ENCODE data around the gene KCNN3. TPM values are rescaled to one million over a fixed set of nuclear protein-coding genes. Genes with fewer than 3 reads are reported as not detected.
"Not testable (repeated sequence)": the region's sequence is repeated elsewhere in the genome, so short reads cannot be mapped to it uniquely, and the experiment has no call there.

Gene KCNN3
- total RNA-seq, 4 donors from 2014 or later: 3.6 to 17.0 (median 12.4) TPM

DNA sequence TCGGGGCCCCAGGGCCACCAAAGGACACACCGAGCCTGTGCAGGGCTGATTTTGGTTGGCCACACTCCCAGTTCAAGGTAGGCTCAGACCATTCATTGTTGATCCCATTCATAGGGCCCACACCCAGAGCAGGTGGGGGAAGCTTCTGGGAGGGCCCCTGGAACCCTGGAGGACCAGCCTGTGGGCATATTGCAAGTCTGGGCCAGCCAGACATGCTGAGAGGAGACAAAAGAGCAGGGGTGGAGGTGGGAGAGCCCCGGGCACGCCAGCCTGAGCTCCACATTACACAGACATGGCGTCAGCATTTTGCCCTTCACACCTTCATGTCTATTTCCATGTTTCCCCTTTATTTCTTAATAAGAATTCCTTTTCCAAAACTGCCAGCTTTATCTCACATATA, 40.8 kb upstream of the KCNN3 start:
- Histone ChIP-seq H3K4me3 (no peak overlapping the region), H3K27ac (replicated peaks in 1 of 4) (no peak overlapping the region), H3K36me3 (peaks cover 0 to 4% (median 1%) of the 10 kb centered on the region in 4 donors), H3K4me1 (no peaks in the 10 kb centered on the region), H3K9me3 (no peaks in the 10 kb centered on the region), H3K27me3 (no peaks in the 10 kb centered on the region)
- intact Hi-C loops (cut with DNase I): no loop called here
- WGBS: 89% methylated on average over 5 of the region's 5 CpGs
- TF ChIP-seq POLR2A (IDR thresholded peaks at IDR 0.05; ENCODE audit: low read depth): no peak
- no peak for TF ChIP-seq CTCF (IDR thresholded peaks at IDR 0.05)
- no peak for TF ChIP-seq EP300 (IDR thresholded peaks at IDR 0.05)
- no peak for TF ChIP-seq POLR2AphosphoS5 (IDR thresholded peaks at IDR 0.05)
- no peak for DNase-seq (ENCODE audit: extremely low spot score)

DNA sequence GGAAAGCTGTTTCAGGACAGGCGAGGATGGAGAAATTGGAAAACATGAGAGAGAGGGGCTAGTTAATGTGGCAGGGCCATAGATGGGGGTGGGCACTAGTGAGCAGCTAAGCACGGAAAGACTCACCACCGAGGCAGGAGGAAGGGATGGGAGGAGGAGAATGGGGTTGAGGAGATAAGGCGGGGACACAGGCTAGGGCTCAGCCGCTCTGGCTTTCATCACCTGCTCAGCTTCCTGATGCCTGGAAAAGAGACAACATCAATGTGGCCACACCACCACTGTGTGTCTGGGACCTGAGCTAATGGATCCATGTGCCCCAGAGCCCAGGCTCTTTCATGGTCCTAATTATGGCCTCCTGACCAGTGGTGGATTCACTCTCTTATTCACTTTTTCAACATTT, 38.9 kb upstream of the KCNN3 start:
- DNase-seq (ENCODE audit: extremely low spot score): no peak
- H3K27me3 ChIP-seq: no peaks in the 10 kb centered on the region
- 90% methylated on average over 5 of the region's 5 CpGs for WGBS
- TF ChIP-seq POLR2AphosphoS5 (IDR thresholded peaks at IDR 0.05): no peak
- no peak for TF ChIP-seq CTCF (IDR thresholded peaks at IDR 0.05)
- TF ChIP-seq POLR2A (IDR thresholded peaks at IDR 0.05; ENCODE audit: low read depth): no peak
- TF ChIP-seq EP300 (IDR thresholded peaks at IDR 0.05): no peak
- H3K27ac ChIP-seq (replicated peaks in 1 of 4): no peak overlapping the region
- no peak overlapping the region for H3K4me3 ChIP-seq
- no peaks in the 10 kb centered on the region for H3K9me3 ChIP-seq
- intact Hi-C loops (cut with DNase I): no loop called here
- H3K4me1 ChIP-seq: no peaks in the 10 kb centered on the region
- H3K36me3 ChIP-seq: peaks cover 0 to 2% (median under 1%) of the 10 kb centered on the region in 4 donors

- 73% methylated on average over 3 of the region's 3 CpGs for WGBS
- not testable (repeated sequence) for DNase-seq (ENCODE audit: extremely low spot score)
Observed at GRCh38 chr1:154908129-154908528, 38.0 kb upstream of the KCNN3 start.

GRCh38 chr1:154906621-154907081, 36.6 kb upstream of the KCNN3 start:
- DNase-seq (ENCODE audit: extremely low spot score): no peak
- WGBS: 81% methylated on average over 7 of the region's 7 CpGs
- H3K9me3 ChIP-seq: no peaks in the 10 kb centered on the region
- no peak overlapping the region for H3K4me3 ChIP-seq
- TF ChIP-seq EP300 (IDR thresholded peaks at IDR 0.05): no peak
- TF ChIP-seq CTCF (IDR thresholded peaks at IDR 0.05): peak in 2 of 3 experiments; percentile 22 to 48
- H3K4me1 ChIP-seq: no peaks in the 10 kb centered on the region
- H3K27ac ChIP-seq (replicated peaks in 1 of 4): no peak overlapping the region
- intact Hi-C loops (cut with DNase I): no loop called here
- no peaks in the 10 kb centered on the region for H3K36me3 ChIP-seq
- H3K27me3 ChIP-seq: no peaks in the 10 kb centered on the region

More at GRCh38 chr1:154908129-154908528, 38.0 kb upstream of the KCNN3 start:
- H3K4me1 ChIP-seq; H3K27ac ChIP-seq (replicated peaks in 1 of 4); intact Hi-C loops (cut with DNase I); H3K4me3 ChIP-seq; H3K27me3 ChIP-seq; H3K36me3 ChIP-seq; H3K9me3 ChIP-seq: not testable (repeated sequence)

- no peaks in the 10 kb centered on the region for H3K36me3 ChIP-seq
- H3K4me1 ChIP-seq: no peaks in the 10 kb centered on the region
- no peak overlapping the region for H3K27ac ChIP-seq (replicated peaks in 1 of 4)
- TF ChIP-seq CTCF (IDR thresholded peaks at IDR 0.05): no peak
- no peak for TF ChIP-seq POLR2AphosphoS5 (IDR thresholded peaks at IDR 0.05)
- TF ChIP-seq POLR2A (IDR thresholded peaks at IDR 0.05; ENCODE audit: low read depth): no peak
- TF ChIP-seq EP300 (IDR thresholded peaks at IDR 0.05): no peak
- no peak for DNase-seq (ENCODE audit: extremely low spot score)
- H3K4me3 ChIP-seq: no peak overlapping the region
- H3K9me3 ChIP-seq: no peaks in the 10 kb centered on the region
- no peaks in the 10 kb centered on the region for H3K27me3 ChIP-seq
- 36% methylated on average over 3 of the region's 3 CpGs for WGBS
- intact Hi-C loops (cut with DNase I): no loop called here
Observed at GRCh38 chr1:154902938-154903566, 33.0 kb upstream of the KCNN3 start.

Measured in esophagus muscularis mucosa (tissue), 4 donors.